Epithelial cell of esophagus (primary cell): ENCODE results near the gene NRP2.

Experiments
- DNase-seq: peaks from one replicate; pipeline ENCODE4 v3.0.0; 2010; ENCODE audit warnings: low read depth
- H3K4me3 ChIP-seq: 2 replicates; pipeline ENCODE4 v1.5.1; 2011; ENCODE audit warnings: mild to moderate bottlenecking, low read length, control low read depth
- TF ChIP-seq, protein P1 (sequence below): IDR thresholded peaks from 2 replicates; pipeline ENCODE4 v1.5.1; 2011; ENCODE audit warnings: low read depth, mild to moderate bottlenecking, low read length, control low read depth, inconsistent platforms; ENCODE audit not compliant: insufficient read depth; ENCODE audit errors: missing control alignments

The NRP2 gene

DNA sequence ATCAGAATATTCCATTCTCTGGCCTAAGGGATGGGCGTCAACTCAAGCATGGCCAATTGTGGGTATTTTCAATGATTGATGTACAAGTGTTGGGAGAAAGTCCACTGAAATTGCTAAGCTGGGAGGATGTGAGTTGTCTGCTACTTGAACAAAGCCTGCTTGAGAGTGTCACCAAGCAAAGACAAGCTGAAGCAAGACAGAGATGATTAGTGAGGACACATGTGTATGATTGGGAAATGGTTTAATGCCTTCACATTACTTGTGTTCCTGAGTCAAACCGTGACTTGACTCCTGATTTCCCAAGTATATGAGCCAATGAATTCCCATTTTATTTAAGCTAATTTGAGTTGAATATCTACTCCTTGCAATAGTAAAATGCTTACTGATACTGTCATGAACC is 23.7 kb upstream of the NRP2 start:
- H3K4me3 ChIP-seq = no peak overlapping the region
- TF ChIP-seq, protein P1, sequence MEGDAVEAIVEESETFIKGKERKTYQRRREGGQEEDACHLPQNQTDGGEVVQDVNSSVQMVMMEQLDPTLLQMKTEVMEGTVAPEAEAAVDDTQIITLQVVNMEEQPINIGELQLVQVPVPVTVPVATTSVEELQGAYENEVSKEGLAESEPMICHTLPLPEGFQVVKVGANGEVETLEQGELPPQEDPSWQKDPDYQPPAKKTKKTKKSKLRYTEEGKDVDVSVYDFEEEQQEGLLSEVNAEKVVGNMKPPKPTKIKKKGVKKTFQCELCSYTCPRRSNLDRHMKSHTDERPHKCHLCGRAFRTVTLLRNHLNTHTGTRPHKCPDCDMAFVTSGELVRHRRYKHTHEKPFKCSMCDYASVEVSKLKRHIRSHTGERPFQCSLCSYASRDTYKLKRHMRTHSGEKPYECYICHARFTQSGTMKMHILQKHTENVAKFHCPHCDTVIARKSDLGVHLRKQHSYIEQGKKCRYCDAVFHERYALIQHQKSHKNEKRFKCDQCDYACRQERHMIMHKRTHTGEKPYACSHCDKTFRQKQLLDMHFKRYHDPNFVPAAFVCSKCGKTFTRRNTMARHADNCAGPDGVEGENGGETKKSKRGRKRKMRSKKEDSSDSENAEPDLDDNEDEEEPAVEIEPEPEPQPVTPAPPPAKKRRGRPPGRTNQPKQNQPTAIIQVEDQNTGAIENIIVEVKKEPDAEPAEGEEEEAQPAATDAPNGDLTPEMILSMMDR = no peak
- peak; percentile 90 for DNase-seq

DNA sequence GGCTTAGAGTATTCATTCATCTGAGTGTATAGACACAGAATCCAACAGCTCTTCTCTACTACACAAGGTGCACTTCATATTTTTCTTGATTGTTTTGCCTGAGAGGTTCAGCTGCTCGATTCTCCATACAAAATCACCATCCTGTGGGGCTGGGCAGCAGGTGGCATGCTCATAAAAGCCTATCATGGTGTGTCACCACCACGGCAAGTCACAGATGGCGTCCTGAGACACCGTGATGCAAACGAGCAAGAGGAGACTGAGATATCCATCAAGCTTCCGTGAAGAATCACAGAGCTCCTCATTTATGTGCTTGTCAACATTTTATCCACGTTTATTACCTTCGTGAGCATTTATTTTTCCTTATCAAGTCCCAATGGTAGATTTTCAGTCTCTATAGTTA is 22.4 kb upstream of the NRP2 start:
- TF ChIP-seq, protein P1 = no peak
- DNase-seq = no peak
- no peak overlapping the region for H3K4me3 ChIP-seq

DNA sequence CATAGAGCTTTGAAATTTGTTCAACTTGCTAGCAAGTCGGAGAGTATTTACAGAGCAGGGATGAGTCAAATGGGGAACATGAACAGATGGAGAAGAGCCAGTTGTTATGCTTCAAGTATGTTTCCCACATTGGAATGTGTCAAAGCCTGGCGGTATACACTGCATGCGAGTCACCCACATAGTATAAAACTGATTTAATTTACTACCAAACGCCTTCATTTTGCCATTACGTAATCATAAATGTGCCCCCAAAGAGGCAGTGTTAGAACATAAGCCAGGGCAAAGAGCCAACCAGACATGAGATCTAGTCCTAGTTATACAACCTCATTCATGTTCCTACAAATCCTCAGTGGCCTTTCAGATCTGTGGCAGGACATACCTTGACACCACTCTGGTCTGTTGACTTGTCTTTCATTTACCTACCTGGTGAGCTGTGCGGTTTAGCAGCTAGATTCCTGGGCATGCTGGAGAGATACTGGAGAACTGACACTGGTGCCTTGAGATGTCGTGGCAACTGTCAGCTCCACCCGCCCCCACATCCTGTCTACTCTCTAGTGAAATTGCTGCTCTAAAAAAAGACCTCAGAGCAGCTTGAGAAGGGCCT is 21.7 kb upstream of the NRP2 start:
- DNase-seq = peak; percentile 91
- H3K4me3 ChIP-seq = no peak overlapping the region
- TF ChIP-seq, protein P1 = no peak

DNA sequence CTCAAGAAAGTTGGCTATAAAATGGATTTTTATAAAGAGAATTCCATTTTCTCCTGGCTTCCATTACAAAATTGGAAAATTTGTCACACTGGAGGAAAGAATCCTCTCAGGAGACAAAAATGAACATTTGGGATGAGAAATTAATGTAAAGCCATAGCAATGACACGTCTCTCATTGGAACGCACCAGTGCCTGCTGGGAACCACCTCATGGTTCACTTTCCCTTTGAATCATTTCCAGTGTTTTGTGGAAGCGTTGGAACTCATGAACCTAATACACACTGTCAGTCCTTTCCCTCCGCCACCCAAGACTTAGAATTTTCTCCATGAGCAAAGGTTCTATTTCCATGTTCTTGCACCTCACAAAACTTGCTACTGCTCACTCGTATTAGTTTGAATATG is 21.0 kb upstream of the NRP2 start:
- no peak for DNase-seq
- H3K4me3 ChIP-seq = no peak overlapping the region
- TF ChIP-seq, protein P1 = no peak

DNA sequence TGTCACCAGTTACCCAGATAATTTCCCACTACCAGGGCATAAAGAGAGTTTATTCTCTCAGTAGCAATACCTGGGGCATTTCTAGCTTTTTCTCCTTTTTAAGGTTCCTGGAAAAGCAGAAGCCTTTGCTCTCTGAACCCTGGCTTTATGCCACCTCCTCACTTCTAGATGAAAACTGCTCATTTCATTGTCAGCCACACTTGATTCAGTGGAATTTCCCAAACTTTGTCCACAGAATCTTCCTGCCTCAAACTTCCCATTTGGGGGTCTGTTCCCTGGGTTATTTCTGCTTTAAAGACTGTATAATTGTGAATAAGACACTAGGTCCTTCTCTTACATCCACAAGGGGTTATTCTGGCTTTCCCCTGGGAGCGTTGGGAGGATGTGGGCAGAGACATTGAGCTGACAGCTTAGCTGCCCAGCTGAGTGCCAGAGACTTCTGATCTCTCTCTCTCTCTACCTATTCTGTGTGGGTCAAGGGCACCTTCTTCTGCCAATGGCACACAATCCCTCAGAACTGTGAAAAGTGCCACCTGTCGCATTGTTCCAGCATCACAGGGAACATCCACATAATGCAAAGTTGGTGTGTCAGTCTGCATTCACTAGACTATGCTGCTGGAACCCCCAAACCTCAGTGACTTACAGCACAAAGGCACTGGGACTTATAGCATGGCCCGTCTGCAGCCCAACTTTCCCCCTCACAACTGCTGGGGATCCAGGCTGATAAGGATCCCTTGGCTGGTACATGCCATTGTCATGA is 19.9 kb upstream of the NRP2 start:
- no peak overlapping the region for H3K4me3 ChIP-seq
- no peak for DNase-seq
- TF ChIP-seq, protein P1 = no peak

DNA sequence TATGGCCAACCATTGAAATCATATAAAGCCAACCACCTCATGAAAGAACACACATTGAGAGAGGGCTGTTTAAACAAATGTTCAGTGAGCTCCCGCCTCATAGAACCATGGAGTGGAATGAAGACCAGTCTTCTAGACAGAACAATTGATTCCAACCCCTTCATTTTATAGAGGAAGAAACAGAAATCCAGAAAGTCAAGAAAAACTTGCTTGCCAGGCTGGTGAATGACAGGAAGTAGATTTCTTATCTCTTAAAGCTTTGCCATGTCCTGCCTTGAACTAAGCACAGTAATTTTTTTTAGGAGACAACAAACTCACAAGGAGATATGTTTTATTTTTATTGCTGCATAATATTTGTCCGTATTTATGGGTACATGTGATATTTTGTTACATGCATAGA is 16.5 kb upstream of the NRP2 start:
- TF ChIP-seq, protein P1 = no peak
- peak; percentile 39 for DNase-seq

More for the DNA sequence above, 16.5 kb upstream of the NRP2 start:
- no peak overlapping the region for H3K4me3 ChIP-seq
